ENCODE results near the gene RETN. TPM values are rescaled to one million over a fixed set of nuclear protein-coding genes. Genes with fewer than 3 reads are reported as not detected.

RETN gene
- total RNA-seq, 2 experiments from 2014 or later, result not detected

DNA sequence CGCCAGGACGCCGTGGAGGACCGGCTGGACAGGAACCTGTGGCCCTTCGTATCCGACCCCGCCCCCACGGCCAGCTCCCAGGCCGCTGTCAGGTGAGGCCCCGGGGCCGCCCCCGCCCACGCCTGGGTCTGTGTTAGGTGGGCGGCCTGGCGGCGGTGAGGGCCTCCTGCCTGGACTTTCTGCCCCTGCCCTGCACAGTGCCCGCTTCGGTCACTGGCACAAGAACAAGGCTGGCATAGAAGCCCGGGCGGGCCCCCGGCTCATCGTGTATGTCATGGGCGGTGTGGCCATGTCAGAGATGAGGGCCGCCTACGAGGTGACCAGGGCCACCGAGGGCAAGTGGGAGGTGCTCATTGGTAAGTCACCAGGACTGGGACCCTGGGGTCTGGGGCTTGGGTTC, 21.7 kb upstream of the RETN start:
- no peak overlapping the region for H3K4me2 ChIP-seq (ENCODE audit: low read length)
- H3K4me1 ChIP-seq (ENCODE audit: insufficient read depth, low read length, poor library complexity, severe bottlenecking), result peaks cover under 1% of the 10 kb centered on the region
- intact Hi-C loops (cut with micrococcal nuclease; ENCODE audit: unreplicated experiment), result no loop called here
- no peak overlapping the region for H3K4me3 ChIP-seq (ENCODE audit: low read depth, low read length, poor library complexity, severe bottlenecking)
- DNase-seq (ENCODE audit: low spot score), result no peak
- no TSS peak for BruUV-seq (replicated peaks)
- H3K9me3 ChIP-seq (ENCODE audit: low read length), result no peaks in the 10 kb centered on the region
- H3K79me2 ChIP-seq (ENCODE audit: insufficient read depth, low read depth, low read length), result no peaks in the 10 kb centered on the region
- ChIA-PET POLR2A (no interaction called here), CTCF (ENCODE audit: unreplicated experiment) (no interaction called here)
- TF ChIP-seq EZH2phosphoT487 (IDR thresholded peaks at IDR 0.05; ENCODE audit: borderline replicate concordance, low read depth, low read length), result no peak
- TF ChIP-seq, protein P1, sequence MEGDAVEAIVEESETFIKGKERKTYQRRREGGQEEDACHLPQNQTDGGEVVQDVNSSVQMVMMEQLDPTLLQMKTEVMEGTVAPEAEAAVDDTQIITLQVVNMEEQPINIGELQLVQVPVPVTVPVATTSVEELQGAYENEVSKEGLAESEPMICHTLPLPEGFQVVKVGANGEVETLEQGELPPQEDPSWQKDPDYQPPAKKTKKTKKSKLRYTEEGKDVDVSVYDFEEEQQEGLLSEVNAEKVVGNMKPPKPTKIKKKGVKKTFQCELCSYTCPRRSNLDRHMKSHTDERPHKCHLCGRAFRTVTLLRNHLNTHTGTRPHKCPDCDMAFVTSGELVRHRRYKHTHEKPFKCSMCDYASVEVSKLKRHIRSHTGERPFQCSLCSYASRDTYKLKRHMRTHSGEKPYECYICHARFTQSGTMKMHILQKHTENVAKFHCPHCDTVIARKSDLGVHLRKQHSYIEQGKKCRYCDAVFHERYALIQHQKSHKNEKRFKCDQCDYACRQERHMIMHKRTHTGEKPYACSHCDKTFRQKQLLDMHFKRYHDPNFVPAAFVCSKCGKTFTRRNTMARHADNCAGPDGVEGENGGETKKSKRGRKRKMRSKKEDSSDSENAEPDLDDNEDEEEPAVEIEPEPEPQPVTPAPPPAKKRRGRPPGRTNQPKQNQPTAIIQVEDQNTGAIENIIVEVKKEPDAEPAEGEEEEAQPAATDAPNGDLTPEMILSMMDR (conservative IDR thresholded peaks at IDR 0.05; ENCODE audit: low read length), result no peak
- no peaks in the 10 kb centered on the region for H3K9me2 ChIP-seq (ENCODE audit: insufficient read depth, low read length)
- H3K27ac ChIP-seq (ENCODE audit: low read depth, low read length, poor library complexity, severe bottlenecking), result no peak overlapping the region
- H2AFZ ChIP-seq (ENCODE audit: low read length), result no peak overlapping the region
- H3K36me3 ChIP-seq (ENCODE audit: insufficient read depth, low read length), result no peaks in the 10 kb centered on the region
- no peaks in the 10 kb centered on the region for H4K20me1 ChIP-seq (ENCODE audit: insufficient read depth, low read length)

DNA sequence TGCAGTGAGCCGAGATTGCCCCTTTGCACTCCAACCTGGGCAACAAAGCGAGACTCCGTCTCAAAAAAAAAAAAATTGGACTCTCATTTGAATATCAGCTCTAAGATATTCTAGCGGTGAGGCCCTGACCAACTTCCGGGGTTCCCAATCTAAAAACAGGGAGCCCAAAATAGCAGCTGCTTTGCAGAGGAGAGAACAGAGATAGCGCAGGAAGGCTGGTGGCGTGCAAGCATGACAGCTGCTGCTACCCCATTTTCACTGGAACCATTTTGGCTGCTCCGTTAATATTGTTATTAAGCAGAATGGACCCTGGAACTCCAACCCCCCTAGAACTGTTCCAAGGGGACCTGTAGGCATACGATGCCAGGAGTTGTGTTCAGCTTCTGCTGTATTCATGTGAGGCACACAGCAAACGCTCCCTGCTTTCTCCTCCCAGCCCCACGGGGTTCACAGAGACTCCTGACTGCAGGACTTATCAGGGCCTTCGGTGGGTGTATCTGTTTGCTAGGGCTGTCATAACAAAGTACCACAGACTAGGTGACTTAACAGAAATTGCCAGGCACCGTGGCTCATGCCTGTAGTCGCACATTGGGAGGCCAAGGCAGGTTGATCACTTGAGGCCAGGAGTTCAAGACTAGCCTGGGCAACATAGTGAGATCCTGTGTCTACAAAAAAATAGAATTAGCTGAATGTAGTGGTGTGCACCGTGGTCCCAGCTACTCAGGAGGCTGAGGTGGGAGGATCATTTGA, 20.4 kb upstream of the RETN start:
- H3K9me3 ChIP-seq (ENCODE audit: low read length), result no peaks in the 10 kb centered on the region
- no peak overlapping the region for H3K27ac ChIP-seq (ENCODE audit: low read depth, low read length, poor library complexity, severe bottlenecking)
- no peaks in the 10 kb centered on the region for H3K9me2 ChIP-seq (ENCODE audit: insufficient read depth, low read length)
- H2AFZ ChIP-seq (ENCODE audit: low read length), result no peak overlapping the region
- CTCF ChIA-PET (ENCODE audit: unreplicated experiment), result no interaction called here
- BruUV-seq (replicated peaks), result no TSS peak
- no peak overlapping the region for H3K4me3 ChIP-seq (ENCODE audit: low read depth, low read length, poor library complexity, severe bottlenecking)
- no peaks in the 10 kb centered on the region for H3K79me2 ChIP-seq (ENCODE audit: insufficient read depth, low read depth, low read length)
- intact Hi-C loops (cut with micrococcal nuclease; ENCODE audit: unreplicated experiment), result no loop called here
- no peak for DNase-seq (ENCODE audit: low spot score)
- H4K20me1 ChIP-seq (ENCODE audit: insufficient read depth, low read length), result no peaks in the 10 kb centered on the region
- POLR2A ChIA-PET, result no interaction called here
- peaks cover 4% of the 10 kb centered on the region for H3K4me1 ChIP-seq (ENCODE audit: insufficient read depth, low read length, poor library complexity, severe bottlenecking)
- H3K4me2 ChIP-seq (ENCODE audit: low read length), result no peak overlapping the region
- no peaks in the 10 kb centered on the region for H3K36me3 ChIP-seq (ENCODE audit: insufficient read depth, low read length)
- TF ChIP-seq, protein P1 (conservative IDR thresholded peaks at IDR 0.05; ENCODE audit: low read length), result no peak
- no peak for TF ChIP-seq EZH2phosphoT487 (IDR thresholded peaks at IDR 0.05; ENCODE audit: borderline replicate concordance, low read depth, low read length)

DNA sequence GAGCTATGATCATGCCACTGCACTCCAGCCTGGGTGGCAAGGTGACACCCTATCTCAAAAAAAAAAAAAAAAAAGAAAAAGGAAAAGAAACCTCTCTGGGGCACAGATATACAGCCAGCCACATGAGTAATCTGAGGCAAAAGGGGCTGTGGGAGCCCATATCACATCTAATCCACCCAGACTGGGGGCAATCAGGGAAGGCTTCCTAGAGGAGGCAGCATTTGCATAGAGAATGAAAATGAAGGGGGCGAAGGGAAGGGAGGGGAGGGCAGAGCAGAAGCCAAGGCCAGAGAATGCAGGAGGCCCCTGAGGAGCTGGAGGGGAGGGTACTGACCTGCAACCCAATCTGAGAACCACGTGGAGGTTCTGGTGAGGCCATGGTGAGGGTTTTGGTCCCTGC, 18.7 kb upstream of the RETN start:
- no peak for DNase-seq (ENCODE audit: low spot score)
- H3K36me3 ChIP-seq (ENCODE audit: insufficient read depth, low read length), result no peaks in the 10 kb centered on the region
- no peak overlapping the region for H2AFZ ChIP-seq (ENCODE audit: low read length)
- no peaks in the 10 kb centered on the region for H3K79me2 ChIP-seq (ENCODE audit: insufficient read depth, low read depth, low read length)
- peaks cover 4% of the 10 kb centered on the region for H3K4me1 ChIP-seq (ENCODE audit: insufficient read depth, low read length, poor library complexity, severe bottlenecking)
- intact Hi-C loops (cut with micrococcal nuclease; ENCODE audit: unreplicated experiment), result no loop called here
- H3K4me3 ChIP-seq (ENCODE audit: low read depth, low read length, poor library complexity, severe bottlenecking), result no peak overlapping the region
- POLR2A ChIA-PET, result no interaction called here
- H3K4me2 ChIP-seq (ENCODE audit: low read length), result no peak overlapping the region
- BruUV-seq (replicated peaks), result no TSS peak
- no peaks in the 10 kb centered on the region for H4K20me1 ChIP-seq (ENCODE audit: insufficient read depth, low read length)
- H3K27ac ChIP-seq (ENCODE audit: low read depth, low read length, poor library complexity, severe bottlenecking), result no peak overlapping the region
- no peak for TF ChIP-seq EZH2phosphoT487 (IDR thresholded peaks at IDR 0.05; ENCODE audit: borderline replicate concordance, low read depth, low read length)
- TF ChIP-seq, protein P1 (conservative IDR thresholded peaks at IDR 0.05; ENCODE audit: low read length), result no peak
- no peaks in the 10 kb centered on the region for H3K9me2 ChIP-seq (ENCODE audit: insufficient read depth, low read length)
- H3K9me3 ChIP-seq (ENCODE audit: low read length), result no peaks in the 10 kb centered on the region
- CTCF ChIA-PET (ENCODE audit: unreplicated experiment), result no interaction called here

All from OCI-LY7 (cell line).